ENCODE results near the gene FCRL1. TPM values are rescaled to one million over a fixed set of nuclear protein-coding genes. Genes with fewer than 3 reads are reported as not detected.

The FCRL1 gene
- total and polyA plus RNA-seq, 10 of the 15 experiments (the other 5 are each of a cell fraction or from before 2014, with no cell fraction given), result 0.23 to 2.4 (median 0.87) TPM; not detected in 2

GRCh38 chr1:157844089-157844830 lies 24.3 kb upstream of the FCRL1 start (continued):
- no peak for TF ChIP-seq MAX (IDR thresholded peaks at IDR 0.05; ENCODE audit: low read depth, low read length)
- TF ChIP-seq ZNF217 (IDR thresholded peaks at IDR 0.05), result no peak
- TF ChIP-seq RELA (IDR thresholded peaks at IDR 0.05; ENCODE audit: borderline replicate concordance, partially characterized antibody), result no peak
- TF ChIP-seq IRF5 (IDR thresholded peaks at IDR 0.05; ENCODE audit: borderline replicate concordance), result no peak

GRCh38 chr1:157842939-157843338 lies 23.0 kb upstream of the FCRL1 start:
- Histone ChIP-seq H3K9me3 (replicated peaks; ENCODE audit: control insufficient read depth, insufficient read depth, low read length) (no peaks in the 10 kb centered on the region), H3K9ac (ENCODE audit: control insufficient read depth, insufficient read depth, low read length) (no peak overlapping the region), H3K36me3 (ENCODE audit: control insufficient read depth in 2 of 2, insufficient read depth in 2 of 2, low read length in 1 of 2) (no peaks in the 10 kb centered on the region), H2AFZ (ENCODE audit: control insufficient read depth, low read depth, low read length) (no peak overlapping the region), H4K20me1 (ENCODE audit: control insufficient read depth, insufficient read depth) (no peaks in the 10 kb centered on the region), H3K27me3 (replicated peaks in 1 of 2; ENCODE audit: control insufficient read depth in 2 of 2, insufficient read depth in 2 of 2, low read length in 1 of 2) (no peaks in the 10 kb centered on the region), H3K27ac (ENCODE audit: control insufficient read depth, insufficient read depth) (no peak overlapping the region), H3K4me1 (ENCODE audit: control insufficient read depth, insufficient read depth, low read length) (peaks cover 24% of the 10 kb centered on the region), H3K79me2 (ENCODE audit: control insufficient read depth, insufficient read depth, low read length) (no peaks in the 10 kb centered on the region), H3K4me2 (ENCODE audit: control insufficient read depth, insufficient read depth) (no peak overlapping the region; the same call in 1 of the 2 replicates), H3K4me3 (no peak overlapping the region)
- POLR2A ChIA-PET, result no interaction called here
- RAD21 ChIA-PET (ENCODE audit: unreplicated experiment), result no interaction called here
- CTCF ChIA-PET, result no interaction called here
- no peak; the same call in 2 of the 3 replicates for ATAC-seq
- 44% methylated on average over 1 of the region's 1 CpG for WGBS (ENCODE audit: insufficient coverage, insufficient replicate concordance, low lambda C conversion rate, missing lambda C conversion rate)
- DNase-seq (ENCODE audit: low read depth, low spot score), result no peak
- SMC1A ChIA-PET (ENCODE audit: uncharacterized antibody, unreplicated experiment), result interaction anchor here (0.6 kb wide), 1 partner anchor 134 kb away, joined by 3 read pairs; no protein-coding TSS in a partner anchor
- FAIRE-seq, result no peak
- BruUV-seq (replicated peaks), result no TSS peak
- intact Hi-C loops (cut with micrococcal nuclease; ENCODE audit: unreplicated experiment), result no loop called here
- in situ Hi-C loops (cut with MboI), result no loop called here
- TF ChIP-seq YBX1 (IDR thresholded peaks at IDR 0.05) (no peak), DPF2 (IDR thresholded peaks at IDR 0.05) (no peak), SREBF1 (IDR thresholded peaks at IDR 0.05; ENCODE audit: low read length) (no peak), MEF2B (IDR thresholded peaks at IDR 0.05; ENCODE audit: partially characterized antibody, poor library complexity, severe bottlenecking) (no peak), ZBTB4 (CRISPR knock-in tag; IDR thresholded peaks at IDR 0.05) (no peak), CREM (IDR thresholded peaks at IDR 0.05; ENCODE audit: low read depth) (peak; percentile 66), NFIC (IDR thresholded peaks at IDR 0.05; ENCODE audit: low read depth, low read length) (peak; percentile 90), POU2F2 (IDR thresholded peaks at IDR 0.05; ENCODE audit: borderline replicate concordance, low read depth, low read length) (no peak), BCL11A (IDR thresholded peaks at IDR 0.05; ENCODE audit: low read depth, low read length) (peak; percentile 28; the same call in 1 of the 2 replicates), IRF5 (IDR thresholded peaks at IDR 0.05; ENCODE audit: borderline replicate concordance) (no peak)
